Activated T-cell treated with anti-CD3 and anti-CD28 coated beads for 1 hour (primary cell): Measurements from ENCODE around the gene FGFR3.

Experiments
- DNase-seq: peaks from one replicate; pipeline ENCODE4 v3.0.0-alpha.2; 2020; ENCODE audit warnings: low read depth

FGFR3 gene

DNA sequence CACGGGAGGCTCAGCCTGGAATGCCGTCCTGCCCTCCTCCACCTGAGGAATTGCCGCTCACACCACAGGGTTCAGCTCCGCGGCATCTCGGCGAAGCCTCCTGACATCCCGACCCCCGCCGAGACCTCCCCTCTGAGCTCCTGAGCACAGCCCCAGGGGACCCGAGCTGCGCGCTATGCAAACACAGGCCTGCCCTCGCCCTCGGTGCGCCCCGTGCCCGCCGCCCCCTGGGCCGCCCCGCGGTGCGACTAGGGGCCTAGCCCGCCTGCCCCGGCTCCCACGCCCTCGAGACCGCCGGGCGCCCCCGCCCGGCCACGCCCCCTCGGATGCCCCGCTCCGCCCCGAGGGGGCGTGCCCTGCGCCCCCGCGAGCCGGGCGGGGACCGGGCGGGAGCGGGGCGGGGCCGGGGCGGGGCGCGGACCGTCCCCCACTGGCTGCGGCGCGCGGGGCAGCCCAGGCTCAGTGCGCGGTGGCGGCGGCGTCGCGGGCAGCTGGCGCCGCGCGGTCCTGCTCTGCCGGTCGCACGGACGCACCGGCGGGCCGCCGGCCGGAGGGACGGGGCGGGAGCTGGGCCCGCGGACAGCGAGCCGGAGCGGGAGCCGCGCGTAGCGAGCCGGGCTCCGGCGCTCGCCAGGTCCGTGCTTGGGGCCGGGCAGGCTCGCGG, at the start of gene FGFR3:
FGFR3 (plus strand) TSS at position 462 of the 664 bp plus-strand sequence. CDS start 642 bp downstream, outside the sequence.
- peak; percentile 19 for DNase-seq

DNA sequence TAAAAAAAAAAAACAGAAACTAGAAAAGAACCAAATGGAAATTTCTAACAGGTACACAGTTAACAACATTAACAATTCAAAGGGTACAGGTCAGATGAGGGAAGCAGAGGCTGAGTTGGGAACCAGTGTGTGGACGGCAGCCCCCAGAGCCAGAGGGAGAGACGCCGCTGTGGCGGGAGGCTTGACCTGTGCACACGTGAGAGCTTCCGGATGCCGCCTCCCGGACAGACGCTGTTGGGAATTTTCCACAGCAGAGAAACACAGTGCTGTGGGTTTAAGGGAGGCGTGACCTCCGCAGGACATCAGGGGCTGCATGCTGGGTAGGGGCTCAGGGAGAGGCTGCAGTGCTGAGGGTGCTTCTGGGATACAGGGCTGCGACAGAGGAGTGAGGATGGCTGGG, 49.5 kb upstream of the FGFR3 start:
- DNase-seq: no peak

DNA sequence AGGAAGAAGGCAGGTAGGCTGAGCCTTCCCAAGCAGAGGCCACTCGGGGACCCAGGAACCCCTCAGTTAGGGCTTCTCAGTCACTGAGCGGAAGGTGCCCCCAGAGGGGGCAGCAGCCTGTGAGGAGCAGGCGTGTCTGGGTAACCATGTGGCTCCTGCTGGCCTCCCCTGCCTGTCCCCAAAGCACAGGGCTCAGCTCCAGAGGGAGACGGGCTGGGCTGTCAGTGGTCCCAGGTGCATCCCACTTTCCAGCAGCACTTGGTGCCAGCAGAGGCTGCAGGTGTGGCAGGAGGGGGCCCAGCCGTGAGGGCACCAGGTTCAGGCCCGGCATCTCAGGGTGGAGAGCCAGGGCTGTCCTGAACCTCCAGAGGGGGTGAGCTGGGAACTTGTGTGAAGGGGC, 49.1 kb upstream of the FGFR3 start:
- no peak for DNase-seq

DNA sequence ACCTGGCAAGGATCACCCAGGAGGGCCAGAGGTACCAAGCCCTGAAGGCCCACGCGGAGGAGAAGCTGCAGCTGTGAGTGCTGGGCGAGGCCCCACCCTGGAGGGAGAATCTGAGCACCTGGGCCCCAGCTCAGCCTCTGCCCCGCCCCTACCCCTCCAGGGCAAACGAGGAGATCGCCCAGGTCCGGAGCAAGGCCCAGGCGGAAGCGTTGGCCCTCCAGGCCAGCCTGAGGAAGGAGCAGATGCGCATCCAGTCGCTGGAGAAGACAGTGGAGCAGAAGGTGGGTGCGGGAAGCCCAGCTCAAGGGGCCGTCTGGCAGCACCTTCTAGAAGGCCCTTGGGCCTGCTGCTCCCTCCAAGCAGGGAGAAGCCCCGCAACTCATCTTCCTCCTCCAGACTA, 48.5 kb upstream of the FGFR3 start:
- no peak for DNase-seq

DNA sequence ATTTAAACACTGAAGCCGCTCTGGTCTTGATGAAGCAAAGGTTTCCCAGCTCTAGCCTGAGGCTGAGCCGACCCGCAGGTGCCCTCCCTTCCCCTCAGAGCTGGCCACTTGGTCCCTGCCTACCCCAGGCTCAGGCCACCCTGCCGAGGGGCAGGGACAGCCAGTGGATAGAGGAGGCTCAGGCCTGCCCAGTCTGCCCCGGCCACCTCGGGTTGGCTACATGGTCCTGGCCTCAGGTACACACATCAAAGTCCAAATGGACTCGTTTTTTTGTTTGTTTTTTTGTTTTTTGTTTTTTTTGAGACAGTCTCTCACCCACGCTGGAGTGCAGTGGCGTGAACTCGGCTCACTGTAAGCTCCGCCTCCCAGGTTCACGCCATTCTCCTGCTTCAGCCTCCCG, 47.9 kb upstream of the FGFR3 start:
- no peak for DNase-seq

DNA sequence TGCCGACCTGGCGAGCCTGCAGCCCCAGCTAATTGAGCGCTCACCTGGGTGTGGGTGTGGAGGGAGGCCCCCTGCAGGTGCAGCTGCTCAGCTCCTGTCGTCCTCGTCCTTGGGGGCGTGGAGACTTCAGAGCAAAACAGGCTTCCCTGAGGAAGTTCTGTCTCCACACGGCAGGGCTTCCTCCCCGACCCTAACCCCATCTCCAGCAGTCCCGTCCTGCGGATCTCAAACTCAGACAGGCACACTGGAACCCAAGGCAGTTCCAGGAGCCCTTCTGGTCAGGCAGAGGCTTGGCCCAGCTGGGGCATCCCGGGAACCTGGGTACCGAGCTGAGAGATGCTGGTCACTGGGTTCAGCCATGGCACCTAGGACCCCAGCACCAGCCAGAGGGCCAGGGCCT, 47.4 kb upstream of the FGFR3 start:
- DNase-seq: no peak

DNA sequence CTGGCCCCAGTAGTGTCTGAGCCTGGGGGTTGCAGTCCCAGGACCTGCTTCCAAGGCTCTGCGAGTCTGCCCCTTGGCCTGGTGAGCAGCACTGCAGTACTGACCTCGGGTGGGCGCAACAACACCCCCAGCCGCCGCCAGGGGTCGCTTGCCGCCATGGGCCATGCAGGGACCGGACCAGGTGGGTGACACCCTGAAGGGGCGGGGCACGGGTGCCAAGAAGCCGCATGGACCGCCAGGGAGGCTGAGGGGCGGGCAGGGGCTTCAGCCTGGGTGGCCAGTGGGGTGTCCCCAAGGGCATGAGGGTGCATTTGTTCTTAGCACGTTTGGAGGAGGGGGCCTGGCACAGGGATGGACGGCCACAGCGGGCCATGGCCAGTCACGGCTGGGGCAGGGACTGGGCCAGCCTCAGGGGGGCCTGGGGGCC, 46.8 kb upstream of the FGFR3 start:
- peak; percentile 67 for DNase-seq

DNA sequence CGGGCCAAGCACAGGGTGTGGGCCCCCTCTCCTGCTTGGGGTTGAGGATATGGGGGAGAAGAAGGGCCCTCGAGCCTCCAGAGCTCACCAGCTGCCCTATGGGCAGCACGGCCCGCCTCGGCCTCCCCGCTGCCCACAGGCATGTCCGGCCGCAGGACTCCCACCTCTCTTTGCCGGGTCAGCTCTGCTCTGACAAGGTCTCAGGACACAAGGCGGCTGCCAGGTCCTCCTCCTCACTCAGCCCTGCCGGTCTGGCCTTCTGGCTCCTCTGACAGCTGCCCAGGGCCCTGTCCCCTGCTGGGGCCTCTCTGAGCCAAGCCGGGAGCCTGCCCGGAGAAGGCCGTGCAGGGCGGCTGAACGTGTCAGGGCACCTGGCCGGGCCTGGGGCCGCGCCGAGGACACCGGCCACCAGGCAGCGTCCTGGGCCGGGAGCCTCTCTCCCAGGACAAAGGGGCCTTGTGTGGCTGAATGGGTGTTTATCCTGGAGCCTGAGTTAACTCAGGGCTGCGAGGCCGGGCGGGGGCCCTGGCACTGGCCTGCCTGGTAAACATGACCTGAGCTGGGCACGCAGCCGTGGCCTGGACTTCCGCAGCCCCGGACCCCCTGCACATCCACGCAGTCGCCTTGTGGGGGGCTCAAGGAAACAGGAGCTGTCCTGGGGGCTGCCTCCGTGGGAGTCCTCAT, 46.0 kb upstream of the FGFR3 start:
- no peak for DNase-seq

DNA sequence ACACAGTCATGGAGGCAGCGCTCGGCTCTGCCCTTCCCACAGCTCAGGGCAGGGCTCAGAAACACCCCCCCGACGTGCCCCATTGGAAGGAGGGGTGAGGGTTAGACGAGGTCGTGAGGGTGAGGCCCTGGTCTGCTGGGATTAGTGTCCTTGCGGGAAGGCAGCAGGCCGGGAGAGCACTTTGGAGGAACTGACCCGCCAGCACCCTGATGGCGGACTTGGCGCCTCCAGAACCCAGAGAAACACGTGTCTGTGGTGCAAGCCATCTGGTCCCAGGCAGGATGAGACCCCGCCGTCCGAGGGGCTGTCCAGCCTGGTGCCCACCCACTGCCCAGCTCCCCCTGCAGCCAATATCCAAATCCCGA, 45.5 kb upstream of the FGFR3 start:
- DNase-seq: no peak

DNA sequence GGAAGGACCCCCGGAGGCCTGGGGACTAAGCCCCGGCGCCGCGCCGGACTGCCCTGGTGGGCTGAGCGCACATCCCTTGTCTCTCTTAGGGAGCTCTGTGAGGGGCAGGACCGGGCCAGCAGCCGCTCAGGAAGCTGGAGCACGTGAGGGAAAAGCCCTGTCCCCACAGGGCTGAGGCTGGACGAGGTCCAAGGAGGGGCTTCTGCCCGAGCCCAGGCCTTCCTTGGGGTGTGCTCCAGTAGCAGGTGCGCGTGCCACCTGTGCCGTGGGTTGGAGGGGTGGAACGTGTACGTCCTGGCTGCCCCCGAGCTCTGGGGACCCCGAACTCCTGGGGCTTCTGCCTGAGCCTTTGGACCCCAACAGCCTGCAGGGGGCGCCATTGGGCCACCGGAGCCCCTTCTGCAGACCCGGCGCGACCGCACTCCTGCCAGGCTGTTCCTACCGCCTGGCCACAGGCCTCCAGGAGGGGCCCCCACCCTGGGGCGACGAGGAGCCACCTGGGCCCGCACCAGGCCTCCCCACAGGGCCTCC, 44.6 kb upstream of the FGFR3 start:
- DNase-seq: peak; percentile 77

DNA sequence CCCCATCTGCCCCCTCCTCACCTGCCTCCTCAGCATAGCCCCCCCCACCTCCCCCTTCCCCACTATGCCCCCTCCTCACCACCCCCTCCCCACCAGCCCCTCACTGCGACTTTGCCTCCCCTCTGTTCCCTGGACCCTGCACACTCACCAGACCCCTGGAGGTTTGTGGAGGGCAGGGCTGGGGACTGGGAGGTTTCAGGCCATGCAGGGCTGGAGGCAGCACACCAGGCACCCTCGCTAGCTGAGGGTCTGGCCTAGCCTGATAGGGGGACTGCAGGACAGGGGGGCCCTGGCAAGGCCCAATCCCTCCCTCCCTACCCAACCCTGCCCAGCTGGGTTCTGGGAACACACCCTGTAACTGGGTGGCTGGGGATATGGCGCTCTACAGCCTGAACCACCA, 43.7 kb upstream of the FGFR3 start:
- no peak for DNase-seq

DNA sequence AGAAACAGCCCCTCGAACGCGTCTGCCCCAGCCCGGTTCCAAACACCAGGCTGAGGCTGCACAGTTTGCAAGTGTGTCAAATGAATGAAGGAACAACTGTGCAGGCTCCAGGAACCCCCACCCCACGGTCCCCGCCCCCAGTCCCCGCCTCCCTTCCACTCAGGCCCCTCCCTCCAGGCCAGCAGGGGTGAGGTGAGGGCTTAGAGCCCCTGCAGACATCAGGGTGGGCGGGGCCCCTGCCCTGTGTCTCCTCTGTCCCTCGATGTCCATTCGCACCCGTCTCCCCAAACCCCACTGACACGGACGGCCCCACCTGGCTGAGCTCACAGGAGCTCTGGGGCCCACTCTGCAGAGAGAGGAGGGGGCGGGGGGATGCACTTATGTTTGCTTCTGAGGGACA, 43.3 kb upstream of the FGFR3 start:
- no peak for DNase-seq

DNA sequence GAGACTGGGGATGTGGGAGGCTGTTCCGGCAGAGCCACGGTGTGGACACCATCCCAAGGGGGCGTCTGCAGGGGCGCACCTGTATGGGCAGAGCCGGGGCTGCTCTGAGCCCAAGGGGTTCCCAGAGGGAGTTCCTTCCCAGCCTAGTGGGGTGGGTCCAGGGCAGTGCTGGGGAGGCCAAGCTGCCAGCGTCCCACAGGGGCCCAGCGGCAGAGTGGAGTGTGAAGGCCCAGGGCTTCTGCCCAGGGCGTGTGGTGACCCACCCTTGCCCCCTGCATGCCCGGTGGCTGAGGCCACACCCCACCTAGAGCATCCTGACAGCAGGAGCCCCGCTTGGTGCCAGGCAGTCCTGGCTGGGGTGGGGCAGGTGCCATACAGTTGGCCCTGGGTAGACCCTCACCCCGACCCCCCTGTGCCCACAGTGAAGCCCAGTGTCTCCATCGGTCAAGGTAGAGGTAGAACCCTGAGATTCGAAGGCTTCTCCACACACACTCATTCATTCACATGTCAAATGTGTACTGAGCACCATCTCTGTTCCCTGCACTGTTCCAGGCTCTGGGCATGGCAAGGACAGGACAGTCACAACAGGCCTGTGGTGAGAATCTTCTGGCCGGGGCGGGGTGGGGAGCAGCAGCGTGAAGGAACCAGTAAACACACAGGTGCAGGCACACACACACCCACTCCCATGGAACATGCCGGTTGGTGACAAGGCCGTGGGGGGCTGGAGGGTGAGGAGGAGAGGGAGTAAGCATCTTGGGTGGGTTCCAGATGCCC, 42.5 kb upstream of the FGFR3 start:
- no peak for DNase-seq

DNA sequence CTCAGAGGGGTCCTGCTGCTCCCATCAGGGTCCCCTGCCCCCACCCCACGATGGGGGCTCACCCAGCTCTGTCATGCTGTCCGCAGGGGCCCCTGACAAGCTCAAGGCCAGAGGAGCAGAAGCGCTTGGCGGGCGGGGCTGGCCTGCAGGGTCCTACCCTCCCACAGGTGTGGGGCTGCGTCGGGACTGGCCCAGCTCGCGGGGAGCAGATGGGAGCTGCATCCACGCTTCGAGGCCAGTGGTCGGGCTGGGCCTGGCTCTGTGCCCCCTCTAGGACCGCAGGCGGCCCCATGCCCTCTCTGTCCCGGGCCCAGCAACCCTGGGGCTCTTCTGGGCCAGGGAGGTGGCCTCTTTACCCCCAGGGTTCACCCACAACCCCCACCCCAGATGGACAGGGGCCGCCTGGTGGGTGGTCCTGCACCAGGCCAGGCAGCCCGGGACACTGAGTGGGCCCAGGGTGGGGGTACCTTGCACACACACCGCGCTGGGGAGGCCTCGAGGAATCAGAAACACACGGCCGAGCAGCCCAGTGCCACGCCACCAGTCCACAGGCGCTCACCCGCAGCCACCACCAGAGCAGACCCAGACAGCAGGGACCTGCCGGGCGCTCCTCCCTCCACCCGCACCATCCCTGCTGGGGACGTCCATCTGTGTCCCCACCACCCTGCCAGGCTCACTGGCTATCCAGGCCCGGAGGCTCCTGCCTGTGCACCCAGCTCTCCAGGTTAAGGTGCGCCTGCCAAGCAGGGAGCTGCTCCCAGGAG, 41.8 kb upstream of the FGFR3 start:
- DNase-seq: no peak

DNA sequence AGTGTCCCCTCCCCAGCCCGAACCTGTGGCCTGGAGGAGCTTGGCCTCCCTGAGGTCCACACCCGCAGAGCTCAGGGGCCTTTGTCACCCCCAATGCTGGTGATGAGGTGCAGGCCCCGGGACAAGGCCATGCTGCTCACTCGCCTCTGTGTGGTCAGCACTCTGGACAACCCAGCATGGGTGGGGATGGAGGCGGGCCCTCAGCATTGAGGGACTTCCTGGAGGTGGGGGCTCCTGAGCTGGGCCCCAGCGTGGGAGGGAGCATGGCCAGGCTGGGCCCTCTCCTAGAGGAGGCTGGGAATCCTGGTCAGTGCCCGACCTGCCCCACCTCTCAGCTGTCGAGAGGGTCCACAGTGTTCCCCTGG, 41.2 kb upstream of the FGFR3 start:
- no peak for DNase-seq

DNA sequence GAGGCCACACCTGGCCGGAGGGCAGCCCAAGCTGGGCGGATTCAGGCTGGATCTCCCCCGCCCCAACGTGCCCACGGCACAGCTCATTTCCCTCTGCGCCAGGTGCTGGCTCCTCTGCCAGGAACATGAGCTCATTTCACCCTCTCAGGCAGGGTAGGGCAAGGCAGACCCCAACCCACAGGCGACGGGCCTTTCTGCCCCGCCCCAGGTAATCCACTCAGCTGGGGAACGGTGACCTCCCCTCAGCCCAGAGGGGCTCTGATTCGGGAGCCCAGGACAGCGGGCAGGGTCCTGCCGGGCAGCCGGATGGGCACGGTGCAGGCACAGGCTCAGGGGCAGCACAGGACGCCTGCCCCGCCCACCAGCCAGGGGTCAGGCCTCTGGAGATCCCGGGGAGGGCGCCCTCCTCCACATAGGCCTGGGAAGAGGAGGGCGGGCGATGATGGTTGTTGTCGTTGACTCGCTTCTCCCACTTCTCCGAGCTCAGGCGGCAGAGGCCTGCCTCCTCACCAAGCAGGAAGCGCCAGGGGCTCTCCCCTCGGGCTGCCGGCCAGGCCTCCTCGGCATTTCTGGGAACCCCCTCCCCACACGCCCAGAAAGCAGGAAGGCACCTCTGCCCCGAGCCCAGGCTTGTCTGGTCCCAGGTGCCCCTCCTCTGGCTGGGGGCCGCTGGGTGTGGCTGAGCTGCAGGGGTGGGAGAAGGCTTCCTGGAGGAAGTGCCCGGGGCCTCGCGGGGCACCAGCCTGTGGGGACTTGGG, 40.6 kb upstream of the FGFR3 start:
- DNase-seq: no peak

DNA sequence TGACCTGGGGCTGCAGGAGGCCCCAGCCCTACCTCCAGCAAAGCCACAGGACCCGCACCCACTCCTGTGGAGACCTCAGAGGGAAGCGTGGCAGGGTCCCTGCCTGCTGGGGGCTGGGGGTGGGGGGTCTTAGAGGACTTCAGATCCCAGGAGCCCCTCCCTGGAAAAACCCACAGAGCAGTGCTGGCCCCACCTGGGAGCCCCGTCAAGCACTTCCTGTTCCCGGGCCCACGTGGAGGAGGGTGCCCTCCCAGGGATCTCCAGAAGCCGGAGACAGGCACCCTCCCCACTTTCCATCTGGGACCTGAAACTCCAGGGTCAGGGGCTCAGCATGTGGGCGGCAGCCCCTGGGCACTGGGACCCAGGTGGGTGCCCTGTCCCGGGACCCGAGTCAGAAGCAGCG, 39.8 kb upstream of the FGFR3 start:
- no peak for DNase-seq

DNA sequence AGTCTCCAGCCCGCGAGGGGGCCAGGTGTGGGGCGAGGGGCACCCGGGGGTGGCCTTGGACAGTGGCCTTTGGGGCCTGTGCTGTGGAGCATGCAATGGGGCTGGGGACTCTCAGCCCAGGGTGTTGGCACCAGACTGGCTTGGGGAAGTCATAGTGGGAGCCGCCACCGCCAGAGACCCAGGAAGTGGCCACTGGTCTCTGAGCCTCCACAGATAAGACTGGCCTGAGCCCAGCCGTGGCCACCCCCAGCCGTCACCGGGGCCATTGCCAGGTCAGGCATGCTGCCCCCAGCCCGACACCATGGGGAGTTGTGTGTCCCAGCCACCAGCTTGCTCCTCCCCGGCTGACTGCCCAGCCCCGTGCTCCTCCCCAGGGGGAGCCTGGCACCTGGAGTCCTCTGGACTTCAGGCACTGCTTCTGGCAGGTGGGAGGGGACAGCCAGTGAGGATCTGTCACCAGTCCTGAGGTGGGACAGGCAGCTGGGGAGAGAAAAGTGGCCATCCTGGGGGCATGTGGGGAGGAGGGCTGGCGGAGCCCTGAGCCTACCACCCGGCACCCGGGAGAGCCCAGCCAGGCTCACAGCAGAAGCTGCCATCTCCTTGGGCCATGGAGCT, 39.3 kb upstream of the FGFR3 start:
- DNase-seq: no peak

DNA sequence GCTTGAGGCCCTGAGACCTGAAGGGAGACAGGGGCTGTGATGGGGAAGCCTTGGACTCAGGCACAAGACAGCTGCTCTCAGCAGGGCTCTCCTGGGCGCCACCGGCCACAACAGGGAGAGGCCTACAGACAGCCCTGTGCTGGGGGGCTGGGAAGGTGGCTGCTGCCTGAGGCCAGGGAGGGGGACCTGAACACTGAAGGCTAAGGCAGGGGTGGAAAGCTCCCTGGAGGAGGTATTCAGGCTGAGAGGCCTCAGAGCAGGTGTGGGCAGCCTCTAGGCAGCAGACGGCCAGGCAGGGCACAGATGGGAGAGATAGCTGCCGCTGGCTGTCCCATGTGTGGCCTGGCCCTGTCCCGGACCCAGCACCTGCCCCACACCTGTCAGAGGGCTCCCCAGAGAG, 38.8 kb upstream of the FGFR3 start:
- no peak for DNase-seq

DNA sequence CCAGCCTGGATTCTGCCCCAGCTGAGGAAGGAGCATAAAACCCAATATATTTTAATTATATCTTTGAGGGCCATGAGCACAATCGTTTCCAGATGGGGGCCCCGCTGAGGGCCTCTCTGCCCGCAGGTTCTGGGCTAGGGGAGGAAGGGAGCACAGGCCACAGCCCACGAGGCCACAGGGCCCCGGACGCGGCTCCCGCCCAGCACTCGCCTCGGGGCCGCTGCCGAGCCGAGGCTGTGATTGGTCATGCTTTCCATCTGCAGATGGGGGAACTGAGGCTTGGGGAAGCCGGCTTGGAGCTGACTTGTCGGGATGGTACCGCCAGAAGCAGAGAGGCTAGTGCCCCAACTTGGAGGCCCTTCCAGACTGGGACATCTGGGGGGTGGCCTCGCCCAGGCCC, 37.8 kb upstream of the FGFR3 start:
- DNase-seq: no peak

DNA sequence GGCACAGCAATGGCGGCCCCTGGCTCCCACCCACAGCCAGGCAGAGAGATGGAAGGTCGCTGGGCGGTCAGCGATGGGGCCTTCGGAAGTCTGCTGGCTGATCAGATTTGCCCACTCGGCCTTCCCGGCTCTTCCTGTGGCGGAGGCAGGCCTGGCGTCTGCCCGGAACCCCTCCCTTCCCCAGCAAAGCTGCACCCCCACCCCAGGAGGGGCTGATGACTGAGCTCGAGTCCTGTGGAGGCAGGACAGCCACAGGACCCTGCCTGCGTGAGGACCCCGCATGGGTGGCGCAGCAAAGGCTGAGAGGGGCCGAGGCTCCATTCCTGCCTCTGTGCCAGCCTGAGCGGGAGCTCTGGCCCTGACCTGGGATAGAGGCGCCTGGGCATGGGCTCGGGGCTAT, 37.0 kb upstream of the FGFR3 start:
- DNase-seq: no peak
